HL-60 (cell line): ENCODE results near the gene FEZ2.

Source experiments
- CTCF ChIP-seq: IDR thresholded peaks from one replicate; pipeline ENCODE4 v1.5.1; 2011; ENCODE audit warnings: low read length, control low read depth, inconsistent platforms; ENCODE audit not compliant: insufficient read depth
- GABPA ChIP-seq: IDR thresholded peaks from 2 replicates; pipeline ENCODE4 v1.6.1; 2012; ENCODE audit warnings: low read depth
- POLR2AphosphoS5 ChIP-seq: IDR thresholded peaks from 2 replicates; pipeline ENCODE4 v1.6.1; 2012; ENCODE audit warnings: low read depth
- REST ChIP-seq: IDR thresholded peaks from 2 replicates; pipeline ENCODE4 v1.6.1; 2012; ENCODE audit warnings: low read depth; ENCODE audit not compliant: insufficient replicate concordance

- TF ChIP-seq CTCF = no peak
- no peak for TF ChIP-seq GABPA
- no peak for TF ChIP-seq POLR2AphosphoS5
- TF ChIP-seq REST = no peak
Measured at GRCh38 chr2:36556842-36557241, 41.1 kb downstream of the FEZ2 start.
